HG03571 (cell line): Measurements from ENCODE around the gene COL10A1.
"Not testable (repeated sequence)": the region's sequence is repeated elsewhere in the genome, so short reads cannot be mapped to it uniquely, and the experiment has no call there.

Source experiments
- ATAC-seq: cut with Tn5 transposase; IDR thresholded peaks from one replicate; pipeline ENCODE4 v1.9.1; 2021; ENCODE audit not compliant: unreplicated experiment

Gene COL10A1

GRCh38 chr6:116127771-116128493 is 2.0 kb upstream of the COL10A1 start:
- ATAC-seq, result no peak

DNA sequence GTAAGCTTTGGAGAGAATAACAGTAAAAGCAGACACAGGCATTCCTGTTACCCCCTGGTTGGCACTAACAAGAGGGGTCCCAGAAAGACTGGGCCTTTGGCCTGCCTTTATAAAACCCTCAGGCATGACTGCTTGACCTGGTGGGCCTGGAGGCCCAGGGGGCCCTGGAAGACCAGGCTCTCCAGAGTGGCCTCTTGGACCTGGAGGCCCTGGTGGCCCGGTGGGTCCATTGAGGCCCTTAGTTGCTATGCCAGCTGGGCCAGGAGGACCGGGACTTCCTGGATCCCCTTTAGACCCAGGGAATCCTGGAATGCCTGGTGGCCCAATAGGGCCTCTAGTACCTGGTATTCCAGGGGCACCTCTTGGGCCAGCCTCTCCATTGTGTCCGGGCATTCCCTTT is 5.5 kb downstream of the COL10A1 start:
- no peak for ATAC-seq

GRCh38 chr6:116118608-116119007 is 7.3 kb downstream of the COL10A1 start:
- no peak for ATAC-seq

DNA sequence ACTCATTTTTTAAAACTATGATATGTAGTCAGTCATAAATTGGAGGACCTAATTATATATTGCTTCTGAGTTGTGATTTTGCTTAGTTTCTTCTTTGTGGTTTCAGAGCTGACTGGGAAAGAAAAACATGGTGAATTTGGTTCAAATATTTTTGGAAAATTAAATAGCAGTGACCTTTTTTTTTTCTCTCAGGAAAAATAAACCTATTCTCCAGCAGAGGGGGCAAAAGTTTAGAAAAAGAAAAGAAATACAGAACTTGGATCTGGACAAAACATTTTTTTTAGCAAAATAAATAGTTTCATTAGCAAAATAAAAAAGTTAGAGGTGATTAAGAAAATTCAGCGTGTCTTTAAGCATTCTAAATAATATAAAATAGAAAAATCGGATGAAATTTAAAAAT is 10.2 kb downstream of the COL10A1 start:
- ATAC-seq, result no peak

- no peak for ATAC-seq
Observed at GRCh38 chr6:116113386-116113785, 12.5 kb downstream of the COL10A1 start.

DNA sequence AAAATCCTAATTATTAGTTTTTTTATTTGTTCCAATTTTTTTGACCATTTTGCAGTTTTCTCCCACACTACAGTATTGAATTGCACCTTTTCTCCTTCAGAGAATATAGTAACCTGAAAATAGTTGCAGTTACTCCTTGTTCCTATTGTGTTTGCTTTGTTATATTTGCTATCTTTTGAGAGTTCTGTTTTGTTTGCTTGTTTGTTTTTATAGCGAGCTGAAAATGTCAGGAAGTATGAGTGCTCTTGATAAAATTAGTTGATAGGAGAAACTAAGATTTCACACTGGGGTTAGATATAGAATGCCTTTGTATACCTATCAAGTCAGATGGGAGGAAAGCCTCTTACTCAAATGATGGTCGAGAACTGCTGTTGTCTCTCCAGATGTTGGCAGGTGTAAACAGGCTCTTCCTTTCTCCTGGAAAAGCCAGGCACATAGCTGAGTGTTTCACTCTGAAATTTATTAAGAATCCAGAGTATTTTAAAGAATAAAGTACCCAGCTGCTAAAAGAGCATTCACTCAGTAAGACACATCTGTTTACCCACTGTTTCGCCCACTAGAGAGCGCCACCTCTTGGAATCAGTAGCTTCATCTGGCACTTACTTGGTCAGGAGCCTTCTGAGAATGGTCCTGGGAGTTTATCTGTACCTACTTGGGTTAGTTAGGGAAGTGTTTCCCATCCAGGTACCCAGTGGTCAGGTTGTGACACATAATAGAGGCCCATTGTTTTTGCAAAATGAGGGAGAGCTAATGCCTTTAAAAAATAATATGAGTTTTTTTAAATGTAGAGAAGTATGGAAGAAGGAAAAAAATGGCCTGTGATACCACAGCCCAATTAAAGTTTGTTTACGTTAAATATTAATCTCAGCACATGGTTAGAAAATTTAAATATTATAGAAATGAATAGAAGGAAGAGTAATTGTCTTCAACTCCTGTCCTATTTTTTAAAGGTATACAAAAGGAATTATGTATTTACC is 14.1 kb downstream of the COL10A1 start:
- peak; percentile 62 for ATAC-seq

DNA sequence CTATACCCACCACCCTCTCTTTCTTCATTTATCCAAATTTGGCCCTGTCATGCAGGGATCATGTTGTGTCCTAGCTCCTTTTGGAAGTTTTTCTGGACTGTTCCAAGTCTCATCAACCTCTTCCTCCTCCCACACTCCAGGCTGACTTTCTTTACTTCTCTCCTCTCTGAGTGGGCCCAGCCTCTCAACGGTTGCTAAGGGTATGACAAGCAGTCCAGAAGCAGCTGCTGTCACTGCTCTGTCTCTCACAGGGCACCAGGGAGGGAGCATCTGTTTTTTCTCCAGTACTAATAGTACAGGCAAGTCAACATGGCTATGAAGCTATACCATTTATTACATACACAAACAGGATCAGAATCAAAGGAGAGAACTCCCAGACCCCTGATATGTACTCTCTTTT is 17.1 kb downstream of the COL10A1 start:
- no peak for ATAC-seq

GRCh38 chr6:116106146-116106545 is 19.8 kb downstream of the COL10A1 start:
- no peak for ATAC-seq

GRCh38 chr6:116105247-116105646 is 20.7 kb downstream of the COL10A1 start:
- no peak for ATAC-seq

DNA sequence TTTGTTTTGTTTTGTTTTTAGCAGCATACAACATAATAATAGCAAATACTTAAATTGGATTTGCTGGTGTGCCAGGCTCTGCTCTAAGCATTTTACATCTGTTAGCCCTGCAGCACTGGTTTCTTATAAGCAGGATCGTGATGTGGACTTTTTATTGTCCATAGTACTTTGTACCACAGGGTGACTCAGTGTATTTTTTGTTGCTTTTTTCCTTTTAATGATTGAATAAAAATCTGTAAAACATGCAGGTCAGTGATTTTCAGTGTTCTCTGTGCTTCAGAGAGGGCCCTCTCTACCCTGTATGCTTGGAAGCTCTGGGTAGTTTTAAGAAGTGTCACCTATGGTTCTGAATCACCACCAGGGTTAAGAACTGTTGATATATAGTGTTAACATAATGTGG is 21.3 kb downstream of the COL10A1 start:
- no peak for ATAC-seq

DNA sequence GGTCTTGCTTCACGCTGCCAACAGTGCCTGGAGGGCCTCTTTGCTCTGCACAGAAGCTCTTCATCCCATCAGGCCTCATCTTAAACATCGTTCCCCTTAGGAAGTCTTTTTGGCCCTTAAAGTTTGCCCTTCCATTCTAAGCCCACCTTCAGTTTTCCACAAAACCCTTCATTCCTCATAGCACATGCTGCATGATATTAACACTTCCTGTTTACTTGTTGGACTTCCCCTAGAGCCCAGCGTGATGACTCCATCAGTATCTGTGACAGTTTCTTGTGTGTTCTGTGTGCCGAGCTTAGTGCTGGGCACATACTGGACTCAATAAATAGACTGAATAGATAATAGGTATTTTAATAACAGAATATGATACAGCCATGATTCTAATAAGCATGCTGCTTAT is 23.1 kb downstream of the COL10A1 start:
- no peak for ATAC-seq

- ATAC-seq, result no peak
Observed at GRCh38 chr6:116101790-116102189, 24.1 kb downstream of the COL10A1 start.

- no peak for ATAC-seq
Observed at GRCh38 chr6:116101302-116101718, 24.6 kb downstream of the COL10A1 start.

GRCh38 chr6:116100419-116101301 is 25.3 kb downstream of the COL10A1 start, which contains the start of gene NT5DC1:
Gene NT5DC1 (plus strand): TSS chr6:116100853. CDS start chr6:116100931, 78 bp downstream.
- ATAC-seq, result peak; percentile 88

DNA sequence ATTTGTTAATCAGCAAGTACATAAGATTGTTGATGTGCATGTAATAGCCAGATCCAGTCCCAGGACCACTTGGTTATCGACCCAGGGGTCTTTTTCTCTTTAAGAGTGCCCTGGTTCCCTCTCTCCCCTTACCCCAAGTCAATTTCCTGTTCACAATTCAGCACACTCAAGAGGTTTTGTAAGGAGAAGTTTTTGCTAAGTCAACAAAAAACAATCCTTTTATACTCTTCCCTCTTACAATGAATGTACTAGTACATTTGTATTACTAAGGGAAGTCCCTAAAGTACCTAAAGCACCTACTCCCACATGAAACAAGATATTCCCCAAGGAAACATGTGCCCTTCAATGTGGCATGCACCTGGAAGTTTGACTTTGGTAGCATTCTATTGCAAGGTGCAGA is 26.9 kb downstream of the COL10A1 start:
- ATAC-seq, result no peak

- no peak for ATAC-seq
Observed at GRCh38 chr6:116096979-116097816, 28.7 kb downstream of the COL10A1 start.

DNA sequence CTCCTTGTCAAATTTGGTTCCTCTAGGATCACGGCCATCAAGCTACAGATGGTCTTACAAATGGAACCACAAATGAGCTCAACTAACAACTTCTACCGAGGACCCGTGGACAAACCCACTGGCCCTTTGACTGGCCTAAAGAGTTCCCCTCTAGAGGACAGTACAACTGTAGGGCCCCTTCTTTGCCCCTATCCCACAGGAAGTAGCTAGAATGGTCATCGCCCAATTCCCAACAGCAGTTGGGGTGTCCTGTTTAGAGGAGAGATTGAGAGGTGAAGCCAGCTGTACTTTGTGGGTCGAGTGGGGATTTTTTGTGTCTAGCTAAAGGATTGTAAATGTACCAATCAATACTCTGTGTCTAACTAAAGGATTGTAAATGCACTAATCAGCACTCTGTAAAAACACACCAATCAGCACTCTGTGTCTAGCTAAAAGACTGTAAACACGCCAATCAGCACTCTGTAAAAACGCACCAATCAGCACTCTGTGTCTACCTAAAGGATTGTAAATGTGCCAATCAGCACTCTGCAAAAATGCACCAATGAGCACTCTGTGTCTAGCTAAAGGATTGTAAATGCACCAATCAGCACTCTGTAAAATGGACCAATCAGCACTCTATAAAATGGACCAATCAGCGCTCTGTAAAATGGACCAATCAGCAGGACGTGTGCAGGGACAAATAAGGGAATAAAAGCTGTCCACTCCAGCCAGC is 29.7 kb downstream of the COL10A1 start:
- not testable (repeated sequence) for ATAC-seq

DNA sequence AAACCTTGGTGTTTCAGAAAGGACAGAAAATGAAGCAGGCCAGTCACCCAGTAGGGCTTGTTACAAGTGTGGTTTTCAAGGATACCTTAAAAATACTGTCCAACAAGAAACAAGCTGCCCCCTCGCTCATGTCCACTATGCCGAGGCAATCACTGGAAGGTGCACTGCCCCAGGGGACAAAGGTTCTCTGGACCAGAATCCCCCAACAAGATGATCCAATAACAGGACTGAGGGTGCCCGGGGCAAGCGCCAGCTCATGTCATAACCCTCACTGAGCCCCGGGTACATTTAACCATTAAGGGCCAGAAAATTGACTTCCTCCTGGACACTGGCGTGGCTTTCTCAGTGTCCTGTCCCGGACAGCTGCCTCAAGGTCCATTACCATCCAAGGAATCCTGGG is 31.9 kb downstream of the COL10A1 start:
- ATAC-seq, result no peak

DNA sequence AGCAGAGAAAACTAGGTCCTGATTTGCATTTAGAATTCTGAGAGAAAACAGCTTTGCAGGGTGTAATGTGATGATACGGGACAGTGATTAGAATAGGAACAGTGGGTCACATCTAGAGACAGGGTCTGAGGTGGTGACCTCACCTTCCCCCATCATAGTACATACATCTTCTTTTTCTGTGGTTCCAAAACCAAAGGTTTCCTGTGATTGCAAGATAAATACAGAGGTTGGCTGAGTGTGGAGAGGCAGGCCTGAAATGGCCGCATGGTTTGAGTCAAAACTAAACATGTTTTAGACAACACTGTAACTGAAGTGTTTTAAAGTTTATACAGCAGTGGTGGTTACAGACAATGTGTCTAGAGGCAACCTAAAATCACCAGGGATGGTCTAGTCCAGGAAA is 35.7 kb downstream of the COL10A1 start:
- peak; percentile 58 for ATAC-seq
